CD4-positive, alpha-beta T cell treated with Interleukin-1 beta for 1 hour (primary cell): ENCODE results near the gene PDLIM7.
A peak's percentile ranks its signal among the peaks of the same experiment; 100 is the strongest.

Experiments used
- DNase-seq, 2 donors: peaks; one replicate each; pipeline ENCODE4 v3.0.0-alpha.2; 2020 to 2022

Gene PDLIM7

DNA sequence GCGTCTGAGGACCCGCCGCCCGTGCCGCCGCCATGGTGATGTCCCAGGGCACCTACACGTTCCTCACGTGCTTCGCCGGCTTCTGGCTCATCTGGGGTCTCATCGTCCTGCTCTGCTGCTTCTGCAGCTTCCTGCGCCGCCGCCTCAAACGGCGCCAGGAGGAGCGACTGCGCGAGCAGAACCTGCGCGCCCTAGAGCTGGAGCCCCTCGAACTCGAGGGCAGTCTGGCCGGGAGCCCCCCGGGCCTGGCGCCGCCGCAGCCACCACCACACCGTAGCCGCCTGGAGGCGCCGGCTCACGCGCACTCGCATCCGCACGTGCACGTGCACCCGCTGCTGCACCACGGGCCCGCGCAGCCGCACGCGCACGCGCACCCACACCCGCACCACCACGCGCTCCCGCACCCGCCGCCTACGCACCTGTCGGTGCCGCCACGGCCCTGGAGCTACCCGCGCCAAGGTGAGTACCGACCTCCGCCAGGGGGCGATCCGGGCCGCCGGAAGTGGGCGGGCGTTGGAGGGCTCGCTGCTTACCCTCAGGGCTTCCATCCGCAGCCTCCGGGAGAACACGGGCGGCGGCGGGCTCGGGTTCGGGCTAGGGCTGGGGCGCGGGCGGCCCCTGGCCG lies 42.3 kb downstream of the PDLIM7 start:
- DNase-seq = peak; percentile 92 to 93

DNA sequence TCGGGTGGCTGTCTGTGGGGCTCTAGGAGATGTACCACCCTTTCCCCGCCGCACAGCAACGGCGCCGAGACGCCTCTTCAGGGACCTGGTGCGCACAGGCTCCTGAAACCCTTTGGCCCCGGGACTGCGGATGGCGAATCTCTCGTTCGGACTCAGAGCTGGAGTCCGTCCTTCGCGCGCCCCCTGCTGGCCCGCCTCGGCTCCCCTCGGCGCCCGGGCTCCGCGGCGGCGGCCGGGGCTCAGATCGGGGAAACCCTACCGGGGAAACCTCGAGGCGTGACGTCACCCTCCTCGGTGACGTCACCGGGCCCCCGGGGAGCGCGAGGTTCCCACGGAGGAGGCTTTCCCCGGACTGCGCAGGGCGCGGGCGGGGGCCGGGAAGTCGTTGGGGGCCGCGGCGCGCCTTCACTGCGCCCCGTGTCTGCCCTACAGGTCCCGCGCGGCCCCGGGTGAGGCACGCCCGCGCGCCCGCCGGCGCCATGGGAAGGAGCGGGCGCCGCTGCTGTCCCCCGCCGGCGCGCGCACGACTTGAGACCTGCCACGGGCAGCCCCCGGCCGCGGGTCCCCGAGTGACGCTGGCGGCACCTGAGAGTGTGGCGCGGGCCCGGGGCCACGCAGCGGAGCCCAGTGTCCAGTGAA lies 42.9 kb downstream of the PDLIM7 start:
- peak; percentile 96 to 97 for DNase-seq

DNA sequence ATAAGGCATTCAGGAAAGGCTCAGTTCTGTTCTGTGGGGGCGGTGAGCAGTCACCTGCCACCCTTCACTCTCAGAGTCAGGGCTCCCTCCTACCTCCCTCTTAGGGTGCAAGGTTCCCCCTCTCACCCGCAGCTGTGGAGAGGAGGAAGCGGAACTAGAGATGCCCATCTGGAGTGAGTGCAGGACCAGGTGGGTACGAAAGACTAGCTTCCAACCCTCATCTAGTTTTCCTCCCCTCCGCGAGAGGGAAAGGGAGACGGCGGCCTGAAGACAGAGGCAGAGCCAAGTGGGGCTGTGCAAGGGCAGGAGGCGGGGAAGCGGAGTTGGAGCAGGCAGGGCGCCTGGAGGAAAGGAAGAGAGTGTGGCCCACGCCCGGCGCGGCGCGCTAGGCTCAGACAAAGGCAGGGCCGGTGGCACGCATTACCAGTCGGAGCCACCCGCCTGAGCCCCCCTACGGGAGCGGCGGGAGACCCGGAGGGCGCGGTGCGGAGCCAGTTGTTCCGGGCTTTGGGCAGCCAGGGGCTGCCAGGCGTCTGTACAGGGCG lies 43.5 kb downstream of the PDLIM7 start:
- DNase-seq = peak in 1 of 2 donors; percentile 62

GRCh38 chr5:177452688-177453638 lies 44.4 kb downstream of the PDLIM7 start:
- DNase-seq = no peak

GRCh38 chr5:177450667-177451424 lies 46.6 kb downstream of the PDLIM7 start:
- no peak for DNase-seq

GRCh38 chr5:177449140-177450061 lies 48.0 kb downstream of the PDLIM7 start:
- no peak for DNase-seq

DNA sequence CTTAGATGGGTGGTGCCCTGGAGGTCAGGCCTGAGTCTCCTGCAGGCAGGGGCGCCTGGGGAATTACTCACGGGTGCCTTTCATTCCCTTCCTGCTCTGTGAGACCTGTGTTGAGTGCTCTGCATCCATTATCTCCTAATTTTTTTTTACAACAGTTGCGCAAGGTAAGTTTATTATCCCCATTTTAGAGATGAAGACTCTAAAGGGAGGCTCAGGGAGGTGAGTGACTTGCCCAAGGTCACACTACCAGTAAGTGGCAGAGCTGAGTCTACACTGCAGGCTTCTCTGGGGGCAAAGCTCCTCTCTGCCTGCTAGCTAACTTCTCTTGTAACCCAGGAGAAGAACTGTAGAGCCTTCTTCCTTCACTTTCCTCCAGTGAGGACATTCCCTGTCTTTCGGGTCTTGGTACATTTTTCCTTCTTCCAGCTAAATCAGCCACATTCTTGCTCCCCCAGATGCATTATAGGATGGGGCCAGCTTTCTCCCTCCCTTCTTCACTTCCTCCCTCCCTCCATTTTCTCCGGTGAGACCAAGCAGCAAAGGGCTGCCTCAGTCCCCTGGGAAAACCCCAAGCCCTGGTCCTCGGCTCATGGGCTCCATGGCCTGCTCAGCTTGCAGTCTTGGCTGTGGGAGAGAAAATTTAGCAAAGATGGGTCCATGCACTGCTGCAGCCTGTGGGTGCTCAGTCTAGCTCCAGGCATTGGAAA lies 49.0 kb downstream of the PDLIM7 start:
- no peak for DNase-seq

GRCh38 chr5:177447611-177448243 lies 49.7 kb downstream of the PDLIM7 start:
- peak in 1 of 2 donors; percentile 53 for DNase-seq

GRCh38 chr5:177447066-177447610 lies 50.3 kb downstream of the PDLIM7 start:
- peak; percentile 87 for DNase-seq

DNA sequence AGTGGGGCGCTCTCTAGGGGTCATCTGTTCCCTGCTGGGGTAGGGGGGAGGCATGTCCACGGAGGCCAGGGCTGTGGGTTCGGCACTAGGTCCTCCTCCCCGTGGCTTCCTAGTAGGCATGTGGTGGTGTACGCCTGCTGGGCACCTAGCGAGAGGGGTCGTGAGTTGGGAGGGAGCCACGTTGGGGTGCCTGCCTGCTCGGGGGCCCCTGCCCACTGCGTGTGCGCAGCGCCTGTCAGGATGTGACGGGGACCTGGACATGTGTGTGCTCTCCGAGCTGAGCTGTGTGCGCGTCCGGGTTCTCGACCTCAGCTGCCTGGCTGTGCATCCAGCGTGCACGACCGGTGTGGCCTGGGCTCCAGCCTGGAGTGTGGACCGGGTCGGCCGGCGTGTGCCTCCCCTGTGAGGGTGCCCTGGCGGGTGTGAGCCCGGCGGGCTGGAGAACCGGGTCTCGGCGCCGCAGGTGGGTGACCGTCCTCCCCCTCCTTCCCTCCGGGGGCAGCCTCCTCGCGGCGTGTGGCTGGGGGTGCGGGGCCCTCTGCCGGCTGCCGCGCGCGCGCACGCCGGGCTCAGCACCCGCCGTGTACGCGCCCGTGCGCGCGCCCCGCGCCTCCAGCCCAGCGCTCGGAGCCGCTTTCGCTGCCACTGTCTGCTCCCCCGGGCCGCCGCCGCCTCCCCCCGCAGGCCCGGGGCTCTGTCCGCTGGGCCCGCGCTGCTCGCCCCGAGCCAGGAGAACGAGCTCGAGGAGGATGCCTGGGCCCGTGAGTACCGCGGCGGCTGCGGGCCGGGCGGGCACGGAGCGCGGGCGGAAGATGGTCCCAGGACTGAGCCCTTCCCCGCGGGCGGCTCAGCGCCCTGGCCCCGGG lies 51.0 kb downstream of the PDLIM7 start, which contains the start of gene PRR7:
Gene PRR7, plus strand, starts transcription at position 615 of the 866 bp plus-strand sequence. CDS start 8,254 bp downstream, outside the sequence.
- DNase-seq = peak; percentile 79 to 81

GRCh38 chr5:177445917-177446199 lies 51.5 kb downstream of the PDLIM7 start:
- no peak for DNase-seq

DNA sequence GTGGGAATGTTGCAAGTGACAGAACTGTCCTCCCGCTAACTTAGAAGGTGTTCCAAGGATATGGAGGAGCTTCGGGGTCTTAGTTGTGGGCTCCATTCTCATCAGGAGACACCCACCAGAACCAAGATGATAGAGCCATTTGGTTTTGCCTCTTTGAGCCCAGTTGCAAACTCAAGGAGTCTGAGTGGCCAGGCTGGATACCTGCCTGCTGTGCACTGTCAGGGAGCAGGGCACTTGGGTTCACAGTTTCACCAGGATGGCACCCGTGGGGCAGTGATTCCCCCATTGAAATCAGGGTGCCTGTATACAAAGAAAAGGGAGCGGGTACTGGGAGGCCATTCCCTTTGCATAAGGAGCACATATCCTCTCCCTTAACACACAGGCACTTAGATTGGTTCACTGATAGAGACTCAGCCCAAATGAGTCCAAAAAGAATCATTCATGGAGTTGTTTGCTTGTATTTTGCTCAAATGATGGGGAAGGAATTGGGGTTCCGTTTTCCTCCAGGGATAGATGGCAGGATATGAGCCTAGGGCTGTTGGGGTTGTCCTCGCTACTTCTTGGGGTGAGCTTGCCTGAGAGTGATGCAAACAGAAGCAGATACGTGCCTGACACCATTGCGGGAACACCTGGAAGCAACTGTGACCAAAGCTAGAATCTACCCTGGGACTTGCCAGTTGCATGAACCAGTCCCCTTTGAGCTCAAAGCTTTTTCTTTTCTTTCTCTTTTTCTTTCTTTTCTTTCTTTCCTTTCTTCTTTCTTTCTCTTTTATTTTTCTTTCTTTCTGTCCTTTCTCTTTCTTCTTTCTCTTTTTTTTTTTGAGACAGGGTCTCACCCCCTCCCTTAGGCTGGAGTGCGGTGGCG lies 52.1 kb downstream of the PDLIM7 start:
- no peak for DNase-seq

GRCh38 chr5:177444106-177445051 lies 53.0 kb downstream of the PDLIM7 start:
- peak in 1 of 2 donors; percentile 62 for DNase-seq

DNA sequence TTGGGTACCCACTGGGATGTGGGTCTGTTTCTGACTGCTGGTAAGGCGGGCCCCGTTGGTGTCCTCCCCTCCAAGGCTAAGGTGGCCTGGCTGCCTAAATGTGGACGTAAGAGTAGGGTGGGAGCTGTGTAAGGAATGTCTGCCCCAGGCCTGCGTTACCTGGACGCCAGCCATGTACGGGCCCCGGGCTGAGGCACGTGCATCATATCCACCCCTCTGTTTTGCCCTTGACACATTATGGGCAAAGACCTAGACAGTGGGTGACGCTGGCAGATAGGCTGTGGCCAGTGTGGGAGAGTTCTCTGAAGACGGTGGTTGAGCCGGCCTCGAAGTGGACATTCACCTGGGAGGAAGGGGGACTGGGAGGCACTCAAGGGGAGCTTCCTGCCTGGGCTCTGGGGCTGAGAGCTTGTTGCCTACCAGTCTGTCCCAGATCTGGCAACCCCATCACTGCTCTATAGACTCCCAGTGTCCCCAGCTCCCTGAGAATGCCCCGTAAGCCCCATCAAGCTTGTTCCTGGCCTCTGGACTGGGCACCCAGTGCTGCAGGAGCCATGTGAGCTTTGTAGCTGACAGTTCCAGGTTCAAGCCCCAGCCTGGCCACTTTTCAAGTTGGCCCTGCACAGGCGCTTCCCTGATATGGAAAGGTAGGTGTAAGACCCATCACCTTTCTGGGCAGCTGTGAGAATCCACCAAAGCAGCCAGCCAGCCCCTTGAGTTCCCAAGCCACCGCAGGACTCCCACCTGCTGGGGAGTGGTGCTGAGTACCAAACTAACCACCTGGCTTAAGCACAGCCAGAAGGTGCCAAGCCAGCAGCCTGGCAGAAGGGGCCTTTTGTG lies 54.0 kb downstream of the PDLIM7 start:
- DNase-seq = no peak

- DNase-seq = no peak
Observed at GRCh38 chr5:177442066-177442826, 55.2 kb downstream of the PDLIM7 start.
